HG03521 (cell line): Measurements from ENCODE around the gene WDR70.
"Not testable (repeated sequence)": the region's sequence is repeated elsewhere in the genome, so short reads cannot be mapped to it uniquely, and the experiment has no call there.

Experiments used
- ATAC-seq: cut with Tn5 transposase; IDR thresholded peaks from one replicate; pipeline ENCODE4 v1.9.1; 2021; ENCODE audit warnings: mild to moderate bottlenecking, moderate library complexity; ENCODE audit not compliant: unreplicated experiment

The WDR70 gene

GRCh38 chr5:37742111-37742510 lies 363.0 kb downstream of the WDR70 start:
- ATAC-seq = no peak

- no peak for ATAC-seq
Observed at GRCh38 chr5:37751227-37751626, 372.1 kb downstream of the WDR70 start.

GRCh38 chr5:37754976-37755375 lies 375.9 kb downstream of the WDR70 start:
- no peak for ATAC-seq

DNA sequence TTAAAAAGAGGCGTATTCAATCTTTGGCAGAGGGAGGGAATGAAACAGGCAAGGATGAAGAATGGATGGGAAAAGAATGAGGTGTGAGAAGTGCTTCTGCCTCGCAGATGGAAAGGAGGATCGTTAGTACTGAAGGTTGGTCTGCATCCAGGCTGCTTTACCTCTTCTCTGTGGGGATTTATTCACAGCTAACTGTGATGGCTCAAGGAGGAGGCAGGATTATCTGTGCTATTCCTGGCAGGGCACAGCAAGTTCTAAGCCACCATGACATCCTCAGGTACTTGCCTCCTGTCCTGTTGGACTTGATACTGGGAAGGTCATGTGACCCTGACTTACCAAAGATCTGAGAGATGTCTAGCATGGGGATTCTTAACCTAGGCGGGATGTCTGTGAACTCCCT lies 376.5 kb downstream of the WDR70 start:
- ATAC-seq = no peak

DNA sequence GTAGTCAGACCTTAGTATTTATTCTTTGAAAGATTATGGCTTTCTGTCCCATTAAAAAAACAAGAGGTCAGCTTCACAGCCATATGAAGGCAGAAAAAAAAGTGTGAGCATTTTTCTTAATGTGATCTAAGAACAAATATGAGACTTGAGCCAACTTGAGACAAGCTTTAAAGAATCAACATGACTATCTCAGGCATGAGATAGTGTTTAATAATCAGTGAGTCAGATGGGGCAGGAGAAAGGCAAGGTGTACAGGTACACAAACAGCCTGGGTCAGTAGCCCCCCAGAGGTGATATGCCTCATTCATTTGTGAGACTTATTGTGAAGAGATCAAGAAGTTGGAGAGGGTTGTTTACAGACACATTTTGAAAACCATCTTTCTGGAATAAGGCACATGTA lies 377.1 kb downstream of the WDR70 start:
- no peak for ATAC-seq

DNA sequence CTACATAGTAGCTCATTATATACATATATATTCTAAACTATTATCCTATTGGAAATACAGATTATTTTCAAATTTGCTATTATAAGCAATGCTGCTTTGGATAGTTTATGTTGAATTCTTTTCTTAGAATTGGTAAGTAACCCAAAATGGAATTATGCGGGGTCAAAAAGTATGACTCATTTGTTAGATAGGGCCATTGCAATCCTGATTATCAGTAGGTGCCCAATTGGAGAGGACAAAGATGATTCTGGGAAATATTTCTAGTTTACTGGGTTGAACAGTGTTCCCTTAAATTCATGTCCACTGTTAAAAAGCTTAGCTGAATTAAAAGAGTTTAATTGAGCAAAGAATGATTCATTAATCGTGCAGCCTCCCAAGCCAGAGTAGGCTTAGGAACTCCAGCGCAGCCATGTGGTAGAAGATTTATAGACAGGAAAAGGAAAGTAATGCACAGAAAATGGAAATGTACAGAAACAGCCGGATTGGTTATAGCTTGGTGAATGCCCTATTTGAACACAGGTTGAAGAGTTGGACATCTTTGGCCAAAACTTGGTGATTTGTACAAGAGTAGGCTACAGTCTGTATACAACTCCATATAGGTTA lies 379.0 kb downstream of the WDR70 start:
- ATAC-seq = no peak

- ATAC-seq = no peak
Observed at GRCh38 chr5:37767251-37767650, 388.1 kb downstream of the WDR70 start.

DNA sequence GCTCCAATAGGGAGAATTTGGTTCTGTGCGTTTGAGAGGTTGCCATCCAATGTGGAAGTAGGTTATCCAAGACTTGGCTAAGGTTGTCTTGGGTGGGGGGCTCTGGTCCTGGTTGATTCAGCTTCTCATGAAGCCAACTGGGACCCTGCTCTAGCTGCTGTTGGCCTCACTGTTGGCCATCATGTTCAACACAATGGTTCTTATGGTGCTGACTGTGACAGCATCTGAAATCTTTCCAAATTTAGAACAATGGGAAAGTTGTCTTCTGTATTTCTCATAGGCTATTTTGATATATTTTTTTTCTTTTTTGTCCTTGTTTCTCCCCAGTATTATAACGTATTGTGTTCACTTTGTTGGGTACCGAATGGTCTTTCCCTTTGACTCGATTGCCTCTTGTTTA lies 388.8 kb downstream of the WDR70 start:
- no peak for ATAC-seq

- no peak for ATAC-seq
Observed at GRCh38 chr5:37768371-37768770, 389.3 kb downstream of the WDR70 start.

DNA sequence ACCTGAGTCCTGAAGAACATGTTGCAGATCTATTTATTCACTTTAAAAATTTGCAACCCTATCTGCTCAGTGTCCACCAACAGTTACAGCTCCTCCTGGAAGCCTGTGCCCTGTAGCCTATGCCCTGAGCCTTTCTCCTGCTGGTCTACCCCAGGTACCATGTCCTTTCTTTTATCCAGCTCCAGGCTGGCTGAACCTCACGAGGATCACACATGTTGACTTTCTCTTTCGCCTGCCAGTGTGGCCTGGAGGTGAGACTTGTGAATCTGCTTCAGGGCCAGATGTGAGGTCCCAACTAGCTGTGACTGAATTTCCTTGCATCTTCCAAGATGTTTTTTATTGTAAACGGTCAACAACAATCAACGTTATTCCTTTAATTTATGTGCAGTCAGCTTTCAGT lies 390.0 kb downstream of the WDR70 start:
- no peak for ATAC-seq

DNA sequence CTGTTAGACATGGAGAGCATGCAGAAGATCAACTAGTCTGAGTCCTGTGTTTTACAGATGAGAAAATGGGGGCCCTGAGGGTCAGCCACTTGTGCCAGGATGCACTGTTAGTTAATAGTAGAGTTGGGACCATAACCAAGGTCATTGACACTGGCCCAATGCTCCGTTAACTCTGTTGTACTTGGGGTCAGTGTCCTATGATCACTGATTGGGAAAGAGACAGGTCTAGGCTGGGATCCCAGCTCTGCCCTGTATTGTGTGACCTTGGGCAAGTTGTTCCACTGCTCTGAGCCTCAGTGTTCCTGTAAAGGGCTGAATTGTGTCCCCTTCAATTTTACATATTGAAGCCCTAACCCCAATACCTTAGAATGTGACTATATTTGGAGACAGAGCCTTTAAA lies 390.7 kb downstream of the WDR70 start:
- no peak for ATAC-seq

DNA sequence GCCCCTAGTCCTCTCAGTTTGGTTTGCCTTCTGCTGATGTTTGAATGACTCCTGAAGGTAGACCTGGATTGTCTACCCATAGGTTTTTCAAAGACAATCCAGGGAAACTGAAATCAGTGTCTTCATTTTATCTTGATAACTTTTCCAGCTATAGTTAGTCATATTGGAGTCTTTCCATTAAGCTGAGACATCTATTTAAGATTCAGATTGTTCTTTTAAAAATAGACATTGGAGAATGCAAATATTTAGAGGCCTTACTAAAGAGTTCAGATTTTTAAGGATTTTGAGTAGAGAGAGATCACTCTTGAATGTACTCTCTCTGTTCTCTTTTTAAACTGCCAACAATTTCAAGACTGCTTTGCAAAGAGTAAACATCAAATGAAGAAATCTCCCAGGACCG lies 391.7 kb downstream of the WDR70 start:
- no peak for ATAC-seq

- no peak for ATAC-seq
Observed at GRCh38 chr5:37771203-37771611, 392.1 kb downstream of the WDR70 start.

DNA sequence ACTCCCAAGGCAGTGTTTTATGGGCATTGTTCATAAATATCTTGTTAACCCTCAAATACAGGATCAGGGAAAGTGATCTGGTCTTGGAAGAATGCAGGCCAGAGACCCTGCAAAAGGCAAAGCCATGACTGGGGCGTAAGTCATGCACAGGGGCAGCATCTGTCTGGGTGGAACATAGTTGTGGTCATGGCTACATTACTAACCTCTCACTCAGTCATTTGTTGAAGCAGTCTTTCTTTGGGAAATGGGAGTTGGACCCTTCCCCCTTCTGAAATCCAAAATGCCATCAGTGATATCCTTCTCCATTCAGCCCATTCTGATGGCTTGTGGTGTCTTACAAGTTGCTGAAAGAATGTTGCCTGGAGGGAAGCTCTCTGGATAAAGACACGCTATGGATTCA lies 392.6 kb downstream of the WDR70 start:
- no peak for ATAC-seq

DNA sequence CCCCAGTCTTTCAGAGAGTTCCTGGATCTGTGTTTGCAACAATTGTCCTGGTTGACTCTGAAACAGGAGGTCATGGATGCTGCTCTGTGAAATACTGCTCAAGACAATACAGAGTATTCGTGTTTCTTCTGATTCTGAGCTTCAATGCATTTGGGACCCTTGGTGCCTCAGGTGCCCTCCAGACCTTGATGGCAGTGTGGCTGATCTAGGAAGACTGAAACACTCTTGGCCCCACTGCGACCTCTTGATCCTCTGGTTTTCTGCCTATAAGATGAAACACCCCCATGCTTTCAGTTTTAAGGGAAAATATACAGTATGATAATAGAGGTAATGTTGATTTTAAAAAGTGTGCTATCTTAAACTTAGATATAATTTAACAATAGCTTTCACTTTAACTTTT lies 393.1 kb downstream of the WDR70 start:
- no peak for ATAC-seq

GRCh38 chr5:37773809-37774208 lies 394.7 kb downstream of the WDR70 start:
- ATAC-seq = no peak

GRCh38 chr5:37774912-37775483 lies 395.9 kb downstream of the WDR70 start:
- no peak for ATAC-seq

DNA sequence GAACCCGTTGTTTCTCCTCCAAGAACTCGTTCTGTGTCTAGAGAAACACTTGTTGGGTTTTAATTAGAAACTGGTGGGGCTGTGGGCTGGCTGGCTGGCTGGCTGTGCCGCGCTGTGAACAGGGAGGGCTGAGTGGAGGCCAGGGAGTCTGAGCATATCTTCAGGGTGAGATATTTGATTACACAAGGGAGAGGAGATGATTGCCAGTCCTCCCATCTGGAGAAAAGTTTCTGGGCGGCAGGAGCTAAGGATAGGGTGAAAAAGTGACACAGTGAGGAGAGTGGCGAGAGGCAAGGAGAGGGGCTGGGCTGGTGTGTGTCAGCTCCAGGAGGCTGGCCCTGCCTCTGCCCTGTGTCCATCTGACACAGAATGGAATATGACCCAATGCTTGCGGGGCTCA lies 397.7 kb downstream of the WDR70 start:
- no peak for ATAC-seq

- no peak for ATAC-seq
Observed at GRCh38 chr5:37777432-37778130, 398.5 kb downstream of the WDR70 start.

DNA sequence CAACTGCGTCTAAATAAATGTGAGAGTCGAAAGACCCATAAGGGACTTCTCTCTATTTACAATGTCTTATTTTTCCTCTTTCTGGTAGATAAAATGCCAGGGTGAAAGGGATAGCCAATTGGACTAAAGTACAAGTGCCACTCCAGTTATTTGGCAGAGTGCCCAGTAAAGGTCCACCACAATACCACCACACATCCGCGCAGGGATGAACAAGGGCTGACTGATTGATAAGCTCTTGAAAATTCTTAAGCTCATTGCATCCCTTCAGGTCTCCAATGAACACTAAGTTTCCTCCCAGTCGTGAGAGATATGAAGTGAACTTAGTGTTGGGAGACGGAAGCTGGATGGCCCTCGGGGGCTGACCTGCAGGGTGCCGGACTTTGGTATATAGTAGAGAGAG lies 402.3 kb downstream of the WDR70 start:
- not testable (repeated sequence) for ATAC-seq

GRCh38 chr5:37786416-37786815 lies 407.3 kb downstream of the WDR70 start:
- ATAC-seq = no peak

- no peak for ATAC-seq
Observed at GRCh38 chr5:37786862-37787519, 407.9 kb downstream of the WDR70 start.
